ENCODE results near the gene SUPT4H1. TPM values are rescaled to one million over a fixed set of nuclear protein-coding genes. Genes with fewer than 3 reads are reported as not detected.

Gene SUPT4H1
- total RNA-seq, 2 donors from 2014 or later = 41.3 to 50.6 TPM

GRCh38 chr17:58330997-58331814, 20.8 kb downstream of the SUPT4H1 start:
- H3K4me3 Mint-ChIP-seq = peak overlapping the region; percentile 100
- DNase-seq (peak in 1 of 3 donors; percentile 55), ATAC-seq (no peak)
- H3K4me1 Mint-ChIP-seq = peaks cover 72% of the 10 kb centered on the region
- no peaks in the 10 kb centered on the region for H3K9me3 ChIP-seq (ENCODE audit: control insufficient read depth, low read length, poor library complexity, severe bottlenecking)
- peak overlapping the region; percentile 100 for H3K27ac Mint-ChIP-seq
- peaks cover 27% of the 10 kb centered on the region for H3K36me3 Mint-ChIP-seq (ENCODE audit: low read depth)
- no peaks in the 10 kb centered on the region for H3K27me3 Mint-ChIP-seq

GRCh38 chr17:58330538-58330996, 21.4 kb downstream of the SUPT4H1 start:
- DNase-seq = no peak
- H3K9me3 ChIP-seq (ENCODE audit: control insufficient read depth, low read length, poor library complexity, severe bottlenecking) = no peaks in the 10 kb centered on the region
- Mint-ChIP-seq H3K4me3 (peak overlapping the region; percentile 100), H3K4me1 (peaks cover 69% of the 10 kb centered on the region), H3K36me3 (ENCODE audit: low read depth) (peaks cover 27% of the 10 kb centered on the region), H3K27ac (peak overlapping the region; percentile 100), H3K27me3 (no peaks in the 10 kb centered on the region)
- ATAC-seq = no peak

GRCh38 chr17:58329810-58330537, 22.0 kb downstream of the SUPT4H1 start:
- no peaks in the 10 kb centered on the region for H3K27me3 Mint-ChIP-seq
- peak overlapping the region; percentile 100 for H3K4me3 Mint-ChIP-seq
- peak overlapping the region; percentile 100 for H3K27ac Mint-ChIP-seq
- ATAC-seq = peak; percentile 26
- H3K4me1 Mint-ChIP-seq = peaks cover 69% of the 10 kb centered on the region
- peaks cover 27% of the 10 kb centered on the region for H3K36me3 Mint-ChIP-seq (ENCODE audit: low read depth)
- no peak for DNase-seq
- no peaks in the 10 kb centered on the region for H3K9me3 ChIP-seq (ENCODE audit: control insufficient read depth, low read length, poor library complexity, severe bottlenecking)

- Mint-ChIP-seq H3K4me3 (peak overlapping the region; percentile 100), H3K36me3 (ENCODE audit: low read depth) (peaks cover 27% of the 10 kb centered on the region), H3K27ac (peak overlapping the region; percentile 100), H3K4me1 (peaks cover 62% of the 10 kb centered on the region), H3K27me3 (no peaks in the 10 kb centered on the region)
- DNase-seq = peak; percentile 44 to 55 (median 50)
- H3K9me3 ChIP-seq (ENCODE audit: control insufficient read depth, low read length, poor library complexity, severe bottlenecking) = no peaks in the 10 kb centered on the region
- ATAC-seq = peak; percentile 53
Measured at GRCh38 chr17:58329035-58329809, 22.8 kb downstream of the SUPT4H1 start.

GRCh38 chr17:58328195-58329034, 23.6 kb downstream of the SUPT4H1 start, which contains the start of gene TSPOAP1:
TSPOAP1 (minus strand) TSS chr17:58328795; CDS start chr17:58327920, 875 bp downstream.
- H3K4me1 Mint-ChIP-seq = peaks cover 58% of the 10 kb centered on the region
- H3K9me3 ChIP-seq (ENCODE audit: control insufficient read depth, low read length, poor library complexity, severe bottlenecking) = no peaks in the 10 kb centered on the region
- peaks cover 27% of the 10 kb centered on the region for H3K36me3 Mint-ChIP-seq (ENCODE audit: low read depth)
- H3K27ac Mint-ChIP-seq = peak within 1 kb of the TSS; percentile 100
- peak within 1 kb of the TSS; percentile 100 for H3K4me3 Mint-ChIP-seq
- DNase-seq = peak in 2 of 3 donors; percentile 37 to 56
- H3K27me3 Mint-ChIP-seq = no peaks in the 10 kb centered on the region
- ATAC-seq = peak; percentile 20

GRCh38 chr17:58327363-58328194, 24.4 kb downstream of the SUPT4H1 start:
- peaks cover 23% of the 10 kb centered on the region for H3K36me3 Mint-ChIP-seq (ENCODE audit: low read depth)
- no peaks in the 10 kb centered on the region for H3K9me3 ChIP-seq (ENCODE audit: control insufficient read depth, low read length, poor library complexity, severe bottlenecking)
- peaks cover 54% of the 10 kb centered on the region for H3K4me1 Mint-ChIP-seq
- DNase-seq (no peak), ATAC-seq (peak; percentile 40)
- no peaks in the 10 kb centered on the region for H3K27me3 Mint-ChIP-seq
- peak overlapping the region; percentile 100 for H3K27ac Mint-ChIP-seq
- peak overlapping the region; percentile 100 for H3K4me3 Mint-ChIP-seq

GRCh38 chr17:58326609-58327362, 25.2 kb downstream of the SUPT4H1 start:
- DNase-seq = no peak

GRCh38 chr17:58325976-58326468, 26.0 kb downstream of the SUPT4H1 start:
- H3K4me1 Mint-ChIP-seq = peaks cover 53% of the 10 kb centered on the region
- no peak for DNase-seq

More at GRCh38 chr17:58326609-58327362, 25.2 kb downstream of the SUPT4H1 start:
- H3K9me3 ChIP-seq (ENCODE audit: control insufficient read depth, low read length, poor library complexity, severe bottlenecking) = no peaks in the 10 kb centered on the region
- H3K27me3 Mint-ChIP-seq = no peaks in the 10 kb centered on the region
- peaks cover 53% of the 10 kb centered on the region for H3K4me1 Mint-ChIP-seq
- peaks cover 19% of the 10 kb centered on the region for H3K36me3 Mint-ChIP-seq (ENCODE audit: low read depth)
- peak overlapping the region; percentile 100 for H3K27ac Mint-ChIP-seq
- ATAC-seq = no peak
- peak overlapping the region; percentile 80 for H3K4me3 Mint-ChIP-seq

GRCh38 chr17:58325289-58325726, 26.7 kb downstream of the SUPT4H1 start:
- H3K27me3 Mint-ChIP-seq = no peaks in the 10 kb centered on the region
- no peaks in the 10 kb centered on the region for H3K9me3 ChIP-seq (ENCODE audit: control insufficient read depth, low read length, poor library complexity, severe bottlenecking)
- H3K36me3 Mint-ChIP-seq (ENCODE audit: low read depth) = peaks cover 9% of the 10 kb centered on the region
- DNase-seq (no peak), ATAC-seq (no peak)
- H3K4me3 Mint-ChIP-seq = no peak overlapping the region
- peaks cover 53% of the 10 kb centered on the region for H3K4me1 Mint-ChIP-seq
- peak overlapping the region; percentile 67 for H3K27ac Mint-ChIP-seq

More at GRCh38 chr17:58325976-58326468, 26.0 kb downstream of the SUPT4H1 start:
- Mint-ChIP-seq H3K27me3 (no peaks in the 10 kb centered on the region), H3K27ac (peak overlapping the region; percentile 67), H3K36me3 (ENCODE audit: low read depth) (peaks cover 14% of the 10 kb centered on the region), H3K4me3 (no peak overlapping the region)
- ATAC-seq = no peak
- H3K9me3 ChIP-seq (ENCODE audit: control insufficient read depth, low read length, poor library complexity, severe bottlenecking) = no peaks in the 10 kb centered on the region

- H3K9me3 ChIP-seq (ENCODE audit: control insufficient read depth, low read length, poor library complexity, severe bottlenecking) = no peaks in the 10 kb centered on the region
- peak overlapping the region; percentile 67 for H3K27ac Mint-ChIP-seq
- ATAC-seq (no peak), DNase-seq (no peak)
- no peak overlapping the region for H3K4me3 Mint-ChIP-seq
- peaks cover 47% of the 10 kb centered on the region for H3K4me1 Mint-ChIP-seq
- H3K27me3 Mint-ChIP-seq = no peaks in the 10 kb centered on the region
- peaks cover 7% of the 10 kb centered on the region for H3K36me3 Mint-ChIP-seq (ENCODE audit: low read depth)
Measured at GRCh38 chr17:58324409-58325288, 27.4 kb downstream of the SUPT4H1 start.
